ENCODE results near the gene CISTR. TPM values are rescaled to one million over a fixed set of nuclear protein-coding genes. Genes with fewer than 3 reads are reported as not detected.

Gene CISTR
- total and polyA plus RNA-seq, 2 experiments from 2014 or later: not detected

- no peak overlapping the region for H3K4me2 ChIP-seq (ENCODE audit: unreplicated experiment)
- no peak overlapping the region for H3K4me3 ChIP-seq
- no peaks in the 10 kb centered on the region for H3K79me2 ChIP-seq (ENCODE audit: insufficient read depth)
- H3K27me3 ChIP-seq (replicated peaks; ENCODE audit: insufficient read depth): peaks cover 46% of the 10 kb centered on the region
- H3K9me2 ChIP-seq (ENCODE audit: insufficient read depth): no peaks in the 10 kb centered on the region
- no peaks in the 10 kb centered on the region for H3K36me3 ChIP-seq (ENCODE audit: low read depth)
- DNase-seq: peak; percentile 22
- no peak overlapping the region for H2AFZ ChIP-seq
- H3K9ac ChIP-seq: no peak overlapping the region
- H3K9me3 ChIP-seq (ENCODE audit: low read depth): no peaks in the 10 kb centered on the region
- H3F3A ChIP-seq (ENCODE audit: insufficient read depth): peaks cover 9% of the 10 kb centered on the region; the same call in 1 of the 2 replicates
- no peaks in the 10 kb centered on the region for H4K20me1 ChIP-seq (ENCODE audit: insufficient read depth)
- WGBS, 2 experiments (ENCODE audit: low coverage in 1 of 2, low lambda C conversion rate in 2 of 2, missing lambda C conversion rate in 2 of 2): 32 to 34% methylated on average over 6 of the region's 6 CpGs
- in situ Hi-C loops (cut with MboI): loop anchor here (5.0 kb wide), 1 partner anchor 42 kb away; no protein-coding TSS in a partner anchor
- peaks cover 12% of the 10 kb centered on the region for H3K4me1 ChIP-seq (ENCODE audit: insufficient read depth)
- no peak overlapping the region for H3K27ac ChIP-seq
- TF ChIP-seq EZH2phosphoT487 (IDR thresholded peaks at IDR 0.05; ENCODE audit: insufficient read depth, low read depth) (no peak), EZH2 (IDR thresholded peaks at IDR 0.05; ENCODE audit: insufficient read depth, poor library complexity, severe bottlenecking) (no peak)
These were observed 51.2 kb downstream of the CISTR start for GRCh38 chr12:53700567-53700966.

- Histone ChIP-seq H4K20me1 (ENCODE audit: insufficient read depth) (no peaks in the 10 kb centered on the region), H2AFZ (no peak overlapping the region), H3K79me2 (ENCODE audit: insufficient read depth) (no peaks in the 10 kb centered on the region), H3K36me3 (ENCODE audit: low read depth) (no peaks in the 10 kb centered on the region), H3K9ac (no peak overlapping the region), H3K4me3 (no peak overlapping the region), H3K27me3 (replicated peaks; ENCODE audit: insufficient read depth) (peaks cover 46% of the 10 kb centered on the region), H3K9me3 (ENCODE audit: low read depth) (no peaks in the 10 kb centered on the region), H3F3A (ENCODE audit: insufficient read depth) (peaks cover 9% of the 10 kb centered on the region; the same call in 1 of the 2 replicates), H3K27ac (no peak overlapping the region), H3K9me2 (ENCODE audit: insufficient read depth) (no peaks in the 10 kb centered on the region), H3K4me1 (ENCODE audit: insufficient read depth) (peaks cover 12% of the 10 kb centered on the region), H3K4me2 (ENCODE audit: unreplicated experiment) (no peak overlapping the region)
- 27 to 42% methylated on average over 5 of the region's 5 CpGs for WGBS, 2 experiments (ENCODE audit: low coverage in 1 of 2, low lambda C conversion rate in 2 of 2, missing lambda C conversion rate in 2 of 2)
- DNase-seq: no peak
- no peak for TF ChIP-seq EZH2phosphoT487 (IDR thresholded peaks at IDR 0.05; ENCODE audit: insufficient read depth, low read depth)
- TF ChIP-seq EZH2 (IDR thresholded peaks at IDR 0.05; ENCODE audit: insufficient read depth, poor library complexity, severe bottlenecking): no peak
- in situ Hi-C loops (cut with MboI): loop anchor here (5.0 kb wide), 1 partner anchor 43 kb away; no protein-coding TSS in a partner anchor
These were observed 52.1 kb downstream of the CISTR start for GRCh38 chr12:53699678-53700025.

- Histone ChIP-seq H3K4me3 (no peak overlapping the region), H3K4me2 (ENCODE audit: unreplicated experiment) (no peak overlapping the region), H3K79me2 (ENCODE audit: insufficient read depth) (no peaks in the 10 kb centered on the region), H2AFZ (no peak overlapping the region), H3K27ac (no peak overlapping the region), H3K4me1 (ENCODE audit: insufficient read depth) (peaks cover 11% of the 10 kb centered on the region), H3K9me2 (ENCODE audit: insufficient read depth) (no peaks in the 10 kb centered on the region), H3F3A (ENCODE audit: insufficient read depth) (peaks cover 7% of the 10 kb centered on the region; the same call in 1 of the 2 replicates), H4K20me1 (ENCODE audit: insufficient read depth) (no peaks in the 10 kb centered on the region), H3K9ac (no peak overlapping the region), H3K27me3 (replicated peaks; ENCODE audit: insufficient read depth) (peaks cover 46% of the 10 kb centered on the region), H3K36me3 (ENCODE audit: low read depth) (no peaks in the 10 kb centered on the region), H3K9me3 (ENCODE audit: low read depth) (no peaks in the 10 kb centered on the region)
- no peak for DNase-seq
- TF ChIP-seq EZH2 (IDR thresholded peaks at IDR 0.05; ENCODE audit: insufficient read depth, poor library complexity, severe bottlenecking) (no peak), EZH2phosphoT487 (IDR thresholded peaks at IDR 0.05; ENCODE audit: insufficient read depth, low read depth) (no peak)
- 27 to 32% methylated on average over 3 of the region's 3 CpGs for WGBS, 2 experiments (ENCODE audit: low coverage in 1 of 2, low lambda C conversion rate in 2 of 2, missing lambda C conversion rate in 2 of 2)
- in situ Hi-C loops (cut with MboI): no loop called here
These were observed 52.7 kb downstream of the CISTR start for GRCh38 chr12:53698948-53699677.

GRCh38 chr12:53696655-53697331 lies 55.0 kb downstream of the CISTR start:
- H4K20me1 ChIP-seq (ENCODE audit: insufficient read depth): no peaks in the 10 kb centered on the region
- in situ Hi-C loops (cut with MboI): no loop called here
- H3K27ac ChIP-seq: no peak overlapping the region
- H3K4me3 ChIP-seq: no peak overlapping the region
- peaks cover 8% of the 10 kb centered on the region for H3K4me1 ChIP-seq (ENCODE audit: insufficient read depth)
- H3K9me3 ChIP-seq (ENCODE audit: low read depth): no peaks in the 10 kb centered on the region
- H3K79me2 ChIP-seq (ENCODE audit: insufficient read depth): no peaks in the 10 kb centered on the region
- WGBS, 2 experiments (ENCODE audit: low coverage in 1 of 2, low lambda C conversion rate in 2 of 2, missing lambda C conversion rate in 2 of 2): 59 to 60% methylated on average over 24 of the region's 24 CpGs
- no peaks in the 10 kb centered on the region; the same call in 1 of the 2 replicates for H3F3A ChIP-seq (ENCODE audit: insufficient read depth)
- TF ChIP-seq EZH2phosphoT487 (IDR thresholded peaks at IDR 0.05; ENCODE audit: insufficient read depth, low read depth) (no peak), EZH2 (IDR thresholded peaks at IDR 0.05; ENCODE audit: insufficient read depth, poor library complexity, severe bottlenecking) (no peak)
- H3K4me2 ChIP-seq (ENCODE audit: unreplicated experiment): peak overlapping the region; percentile 64
- no peak overlapping the region for H3K9ac ChIP-seq
- no peaks in the 10 kb centered on the region for H3K9me2 ChIP-seq (ENCODE audit: insufficient read depth)
- DNase-seq: no peak
- H2AFZ ChIP-seq: no peak overlapping the region
- no peaks in the 10 kb centered on the region for H3K36me3 ChIP-seq (ENCODE audit: low read depth)
- H3K27me3 ChIP-seq (replicated peaks; ENCODE audit: insufficient read depth): peaks cover 46% of the 10 kb centered on the region

Other genes starting within 250 kb of the CISTR start
- not detected in 2 replicates for gene NPFF, start 244.5 kb downstream of the CISTR start, total RNA-seq (2014; rRNA removed; shearing (Covaris generic))
- not detected in 2 replicates for gene NPFF, start 244.5 kb downstream of the CISTR start, polyA plus RNA-seq (2016; fragmentation: Nextera tagmentation; extraction: Ambion mirVana)
- gene ATF7, start 125.6 kb downstream of the CISTR start, total RNA-seq (2014; rRNA removed; shearing (Covaris generic)): 10.5 and 12.8 TPM in 2 replicates
- 21.5 and 24.3 TPM in 2 replicates for gene ATF7, start 125.6 kb downstream of the CISTR start, polyA plus RNA-seq (2016; fragmentation: Nextera tagmentation; extraction: Ambion mirVana)
- 191 and 257 TPM in 2 replicates for gene ATP5MC2, start 75.9 kb downstream of the CISTR start, total RNA-seq (2014; rRNA removed; shearing (Covaris generic))
- gene ATP5MC2, start 75.9 kb downstream of the CISTR start, polyA plus RNA-seq (2016; fragmentation: Nextera tagmentation; extraction: Ambion mirVana): 266 TPM in 2 replicates
- gene CALCOCO1, start 24.5 kb downstream of the CISTR start, total RNA-seq (2014; rRNA removed; shearing (Covaris generic)): 206 and 243 TPM in 2 replicates
- gene CALCOCO1, start 24.5 kb downstream of the CISTR start, polyA plus RNA-seq (2016; fragmentation: Nextera tagmentation; extraction: Ambion mirVana): 149 and 155 TPM in 2 replicates
- gene HOXC13, start 186.9 kb upstream of the CISTR start, total RNA-seq (2014; rRNA removed; shearing (Covaris generic)): not detected in 2 replicates
- not detected in 2 replicates for gene HOXC13, start 186.9 kb upstream of the CISTR start, polyA plus RNA-seq (2016; fragmentation: Nextera tagmentation; extraction: Ambion mirVana)
- gene HOXC12, start 202.9 kb upstream of the CISTR start, total RNA-seq (2014; rRNA removed; shearing (Covaris generic)): not detected in 2 replicates
- not detected in 2 replicates for gene HOXC12, start 202.9 kb upstream of the CISTR start, polyA plus RNA-seq (2016; fragmentation: Nextera tagmentation; extraction: Ambion mirVana)
- not detected in 2 replicates for gene HOXC11, start 221.1 kb upstream of the CISTR start, total RNA-seq (2014; rRNA removed; shearing (Covaris generic))
- gene HOXC11, start 221.1 kb upstream of the CISTR start, polyA plus RNA-seq (2016; fragmentation: Nextera tagmentation; extraction: Ambion mirVana): not detected in 2 replicates
- gene HOTAIR, start 223.0 kb upstream of the CISTR start, total RNA-seq (2014; rRNA removed; shearing (Covaris generic)): not detected in 2 replicates
- gene HOTAIR, start 223.0 kb upstream of the CISTR start, polyA plus RNA-seq (2016; fragmentation: Nextera tagmentation; extraction: Ambion mirVana): not detected in 2 replicates
- not detected in 2 replicates for gene HOXC10, start 233.2 kb upstream of the CISTR start, total RNA-seq (2014; rRNA removed; shearing (Covaris generic))
- not detected in 2 replicates for gene HOXC10, start 233.2 kb upstream of the CISTR start, polyA plus RNA-seq (2016; fragmentation: Nextera tagmentation; extraction: Ambion mirVana)
- gene HOXC9, start 248.2 kb upstream of the CISTR start, total RNA-seq (2014; rRNA removed; shearing (Covaris generic)): 2.5 and 3.7 TPM in 2 replicates
- gene HOXC9, start 248.2 kb upstream of the CISTR start, polyA plus RNA-seq (2016; fragmentation: Nextera tagmentation; extraction: Ambion mirVana): 5.5 and 6.0 TPM in 2 replicates